ENCODE measurements around the gene EXOC7. TPM values are rescaled to one million over a fixed set of nuclear protein-coding genes. Genes with fewer than 3 reads are reported as not detected.

The EXOC7 gene
- total RNA-seq, 2 experiments from 2014 or later = 122 to 173 TPM

DNA sequence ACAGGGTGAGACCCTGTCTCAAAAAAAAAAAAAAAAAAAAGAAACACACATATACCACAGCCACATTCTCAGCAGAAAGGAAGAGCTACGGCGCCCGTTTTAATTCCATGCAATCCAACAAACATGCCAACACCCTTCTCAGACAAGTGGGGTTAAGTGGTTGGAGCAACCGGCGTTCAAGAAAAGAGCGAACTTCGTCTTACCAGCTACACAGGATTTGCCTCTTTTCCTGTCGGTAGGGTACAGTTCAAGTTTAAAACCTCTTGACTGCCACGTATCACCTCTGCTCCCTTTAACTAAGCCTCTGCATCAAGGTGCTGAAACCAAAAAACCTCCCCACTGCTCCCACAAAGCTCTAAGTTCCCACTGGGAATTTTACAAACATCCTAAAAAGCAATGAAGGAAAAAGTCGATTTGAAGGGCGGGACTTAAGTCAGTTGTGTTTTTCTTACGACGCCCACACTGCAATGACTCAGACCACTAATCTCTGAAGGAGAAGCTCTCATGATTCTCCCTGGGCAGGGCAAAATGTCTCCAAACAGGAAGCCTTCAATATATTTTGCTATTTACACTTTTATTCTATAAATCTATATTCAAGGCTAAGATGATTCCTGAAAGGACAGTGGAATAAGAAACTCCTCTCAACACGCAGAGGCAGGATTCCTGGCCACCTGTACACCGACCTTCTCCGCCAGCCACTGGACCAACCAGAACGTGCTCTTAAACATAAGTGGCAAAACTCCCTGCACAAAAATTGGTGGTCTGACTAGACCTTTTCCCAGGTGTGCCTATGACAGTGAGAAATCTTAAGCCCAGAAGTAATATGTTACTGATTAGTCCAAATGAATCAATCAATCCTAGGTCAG, 50.1 kb downstream of the EXOC7 start:
- TF ChIP-seq, protein P1, sequence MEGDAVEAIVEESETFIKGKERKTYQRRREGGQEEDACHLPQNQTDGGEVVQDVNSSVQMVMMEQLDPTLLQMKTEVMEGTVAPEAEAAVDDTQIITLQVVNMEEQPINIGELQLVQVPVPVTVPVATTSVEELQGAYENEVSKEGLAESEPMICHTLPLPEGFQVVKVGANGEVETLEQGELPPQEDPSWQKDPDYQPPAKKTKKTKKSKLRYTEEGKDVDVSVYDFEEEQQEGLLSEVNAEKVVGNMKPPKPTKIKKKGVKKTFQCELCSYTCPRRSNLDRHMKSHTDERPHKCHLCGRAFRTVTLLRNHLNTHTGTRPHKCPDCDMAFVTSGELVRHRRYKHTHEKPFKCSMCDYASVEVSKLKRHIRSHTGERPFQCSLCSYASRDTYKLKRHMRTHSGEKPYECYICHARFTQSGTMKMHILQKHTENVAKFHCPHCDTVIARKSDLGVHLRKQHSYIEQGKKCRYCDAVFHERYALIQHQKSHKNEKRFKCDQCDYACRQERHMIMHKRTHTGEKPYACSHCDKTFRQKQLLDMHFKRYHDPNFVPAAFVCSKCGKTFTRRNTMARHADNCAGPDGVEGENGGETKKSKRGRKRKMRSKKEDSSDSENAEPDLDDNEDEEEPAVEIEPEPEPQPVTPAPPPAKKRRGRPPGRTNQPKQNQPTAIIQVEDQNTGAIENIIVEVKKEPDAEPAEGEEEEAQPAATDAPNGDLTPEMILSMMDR (conservative IDR thresholded peaks at IDR 0.05; ENCODE audit: low read length) = no peak
- no peak for TF ChIP-seq EZH2phosphoT487 (IDR thresholded peaks at IDR 0.05; ENCODE audit: borderline replicate concordance, low read depth, low read length)
- Histone ChIP-seq H3K9me3 (ENCODE audit: low read length) (no peaks in the 10 kb centered on the region), H4K20me1 (ENCODE audit: insufficient read depth, low read length) (no peaks in the 10 kb centered on the region), H3K4me3 (ENCODE audit: low read depth, low read length, poor library complexity, severe bottlenecking) (no peak overlapping the region), H3K4me1 (ENCODE audit: insufficient read depth, low read length, poor library complexity, severe bottlenecking) (peaks cover 19% of the 10 kb centered on the region), H3K27ac (ENCODE audit: low read depth, low read length, poor library complexity, severe bottlenecking) (no peak overlapping the region), H3K36me3 (ENCODE audit: insufficient read depth, low read length) (peaks cover 94% of the 10 kb centered on the region), H2AFZ (ENCODE audit: low read length) (no peak overlapping the region), H3K9me2 (ENCODE audit: insufficient read depth, low read length) (no peaks in the 10 kb centered on the region), H3K79me2 (ENCODE audit: insufficient read depth, low read depth, low read length) (no peaks in the 10 kb centered on the region), H3K4me2 (ENCODE audit: low read length) (no peak overlapping the region)
- POLR2A ChIA-PET = interaction anchor here (0.6 to 1.5 kb wide), 3 partner anchors 10 to 451 kb away, joined by 3 to 11 read pairs (median 4); no protein-coding TSS in a partner anchor
- intact Hi-C loops (cut with micrococcal nuclease; ENCODE audit: unreplicated experiment) = no loop called here
- CTCF ChIA-PET (ENCODE audit: unreplicated experiment) = no interaction called here
- no peak for DNase-seq (ENCODE audit: low spot score)
- BruUV-seq (replicated peaks) = TSS peak; percentile 17

DNA sequence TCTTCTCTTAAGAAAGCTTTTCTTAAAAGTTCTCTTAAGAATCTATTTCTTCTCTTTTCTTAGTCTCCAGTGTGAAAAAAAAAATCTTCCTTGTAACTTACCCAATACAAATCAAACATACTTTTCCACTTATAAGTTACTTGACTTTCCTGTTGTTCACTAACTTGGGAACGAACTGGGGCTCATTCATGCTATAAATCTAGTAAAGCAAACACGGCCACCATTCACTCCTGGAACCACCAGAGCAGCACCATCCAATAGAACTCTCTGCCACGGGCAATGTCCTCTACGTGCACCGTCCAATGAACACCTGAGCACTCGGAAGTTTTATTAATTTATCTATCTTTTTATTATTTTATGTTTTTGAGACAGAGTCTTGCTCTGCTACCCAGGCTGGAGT, 52.0 kb downstream of the EXOC7 start:
- H3K36me3 ChIP-seq (ENCODE audit: insufficient read depth, low read length) = peaks cover 92% of the 10 kb centered on the region
- POLR2A ChIA-PET = interaction anchor here (1.0 kb wide), 1 partner anchor 32 kb away, joined by 3 read pairs; no protein-coding TSS in a partner anchor
- DNase-seq (ENCODE audit: low spot score) = no peak
- CTCF ChIA-PET (ENCODE audit: unreplicated experiment) = no interaction called here
- no peak overlapping the region for H2AFZ ChIP-seq (ENCODE audit: low read length)
- no peaks in the 10 kb centered on the region for H4K20me1 ChIP-seq (ENCODE audit: insufficient read depth, low read length)
- peaks cover 3% of the 10 kb centered on the region; the same call in 1 of the 2 replicates for H3K79me2 ChIP-seq (ENCODE audit: insufficient read depth, low read depth, low read length)
- H3K4me2 ChIP-seq (ENCODE audit: low read length) = no peak overlapping the region
- intact Hi-C loops (cut with micrococcal nuclease; ENCODE audit: unreplicated experiment) = no loop called here
- no peak overlapping the region for H3K27ac ChIP-seq (ENCODE audit: low read depth, low read length, poor library complexity, severe bottlenecking)
- BruUV-seq (replicated peaks) = no TSS peak
- H3K4me1 ChIP-seq (ENCODE audit: insufficient read depth, low read length, poor library complexity, severe bottlenecking) = peaks cover 36% of the 10 kb centered on the region
- H3K4me3 ChIP-seq (ENCODE audit: low read depth, low read length, poor library complexity, severe bottlenecking) = no peak overlapping the region
- H3K9me2 ChIP-seq (ENCODE audit: insufficient read depth, low read length) = no peaks in the 10 kb centered on the region
- no peaks in the 10 kb centered on the region for H3K9me3 ChIP-seq (ENCODE audit: low read length)
- TF ChIP-seq, protein P1 (conservative IDR thresholded peaks at IDR 0.05; ENCODE audit: low read length) = no peak
- no peak for TF ChIP-seq EZH2phosphoT487 (IDR thresholded peaks at IDR 0.05; ENCODE audit: borderline replicate concordance, low read depth, low read length)

All from OCI-LY7 (cell line).